ENCODE data around the gene DENND1C.
"Not testable (repeated sequence)": the region's sequence is repeated elsewhere in the genome, so short reads cannot be mapped to it uniquely, and the experiment has no call there.

The DENND1C gene

DNA sequence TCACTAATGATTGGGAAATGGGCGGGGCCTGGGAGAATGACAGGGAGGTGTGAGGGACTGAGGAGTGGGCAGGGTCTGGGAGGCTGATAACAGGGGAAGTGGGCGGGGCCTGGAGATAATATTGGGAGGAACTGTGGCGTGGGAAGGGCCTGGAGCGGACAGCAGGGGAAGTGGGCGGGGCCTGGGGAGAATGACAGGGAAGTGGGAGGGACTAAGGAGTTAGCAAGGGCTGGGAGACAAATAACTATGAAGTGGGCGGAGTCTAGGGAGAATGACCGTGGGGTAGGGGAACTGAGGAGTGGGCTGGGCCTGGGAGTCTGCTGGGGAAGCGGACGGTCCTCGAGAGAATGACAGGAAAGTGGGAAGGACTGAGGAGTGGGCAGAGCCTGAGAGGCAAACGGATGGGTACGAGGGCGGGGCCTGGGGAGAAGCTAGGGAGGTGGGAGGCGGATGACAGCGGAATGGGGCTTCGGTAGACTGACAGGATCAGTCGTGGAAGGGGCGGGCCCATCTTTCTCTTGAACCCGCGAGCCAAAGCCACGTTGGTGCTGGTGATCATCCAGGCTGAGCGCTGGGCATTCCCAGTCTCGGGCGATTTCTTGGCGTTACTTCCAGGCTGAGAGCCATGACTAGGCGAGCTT is 34.6 kb upstream of the DENND1C start:
- peak overlapping the region; percentile 60 for H3K4me3 ChIP-seq (ENCODE audit: control insufficient read depth, low read depth, low read length)
- DNase-seq (ENCODE audit: low read depth) = peak; percentile 82
- TF ChIP-seq, protein P1, sequence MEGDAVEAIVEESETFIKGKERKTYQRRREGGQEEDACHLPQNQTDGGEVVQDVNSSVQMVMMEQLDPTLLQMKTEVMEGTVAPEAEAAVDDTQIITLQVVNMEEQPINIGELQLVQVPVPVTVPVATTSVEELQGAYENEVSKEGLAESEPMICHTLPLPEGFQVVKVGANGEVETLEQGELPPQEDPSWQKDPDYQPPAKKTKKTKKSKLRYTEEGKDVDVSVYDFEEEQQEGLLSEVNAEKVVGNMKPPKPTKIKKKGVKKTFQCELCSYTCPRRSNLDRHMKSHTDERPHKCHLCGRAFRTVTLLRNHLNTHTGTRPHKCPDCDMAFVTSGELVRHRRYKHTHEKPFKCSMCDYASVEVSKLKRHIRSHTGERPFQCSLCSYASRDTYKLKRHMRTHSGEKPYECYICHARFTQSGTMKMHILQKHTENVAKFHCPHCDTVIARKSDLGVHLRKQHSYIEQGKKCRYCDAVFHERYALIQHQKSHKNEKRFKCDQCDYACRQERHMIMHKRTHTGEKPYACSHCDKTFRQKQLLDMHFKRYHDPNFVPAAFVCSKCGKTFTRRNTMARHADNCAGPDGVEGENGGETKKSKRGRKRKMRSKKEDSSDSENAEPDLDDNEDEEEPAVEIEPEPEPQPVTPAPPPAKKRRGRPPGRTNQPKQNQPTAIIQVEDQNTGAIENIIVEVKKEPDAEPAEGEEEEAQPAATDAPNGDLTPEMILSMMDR (conservative IDR thresholded peaks at IDR 0.05; ENCODE audit: control insufficient read depth, insufficient read depth, low read depth, low read length) = no peak

DNA sequence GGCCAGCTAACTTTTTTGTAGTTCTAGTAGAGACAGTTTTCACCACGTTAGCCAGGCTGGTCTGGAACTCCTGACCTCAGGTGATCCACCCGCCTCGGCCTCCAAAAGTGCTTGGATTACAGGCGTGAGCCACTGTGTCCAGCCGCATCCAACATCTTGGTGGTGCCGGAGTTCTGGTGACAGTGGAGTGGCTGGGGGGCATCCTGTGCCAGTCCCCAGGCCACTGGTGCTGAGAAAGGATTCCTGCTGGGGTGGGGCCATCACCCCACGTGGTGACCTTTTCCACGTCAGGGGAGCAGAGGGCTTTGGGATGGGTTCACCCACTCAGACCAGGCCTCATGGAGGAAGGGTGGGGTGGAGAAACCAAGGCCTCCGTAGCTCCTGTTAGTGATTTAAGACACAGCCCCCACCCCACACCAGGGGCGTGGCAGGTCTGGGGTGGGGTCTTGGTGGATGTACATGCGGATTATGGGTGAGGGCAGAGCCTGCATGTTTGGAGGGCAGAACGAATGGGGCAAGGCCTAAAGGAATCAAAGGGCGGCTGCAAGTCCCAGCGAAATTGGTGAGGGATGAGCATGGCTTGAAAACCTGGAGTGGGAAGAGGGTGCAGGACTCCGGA is 33.4 kb upstream of the DENND1C start:
- DNase-seq (ENCODE audit: low read depth) = no peak
- TF ChIP-seq, protein P1 (conservative IDR thresholded peaks at IDR 0.05; ENCODE audit: control insufficient read depth, insufficient read depth, low read depth, low read length) = no peak
- no peak overlapping the region for H3K4me3 ChIP-seq (ENCODE audit: control insufficient read depth, low read depth, low read length)

DNA sequence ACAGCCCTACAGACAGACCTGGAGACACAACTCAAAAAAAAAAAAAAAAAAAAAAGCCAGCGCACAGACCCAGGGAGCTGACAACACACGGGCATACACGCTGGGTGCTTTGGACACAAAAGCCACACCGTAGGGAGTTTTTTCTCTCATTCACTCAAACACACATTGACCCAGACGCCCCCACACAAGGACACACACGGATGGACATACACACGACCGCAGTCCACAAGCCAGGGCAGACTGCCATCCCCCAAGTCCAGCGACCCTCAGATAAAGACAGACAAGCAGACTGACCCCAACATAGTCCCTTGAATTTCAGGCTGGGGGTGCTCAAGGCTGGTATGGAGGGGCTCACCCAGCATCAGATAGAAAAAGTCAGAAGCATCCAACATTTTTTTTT is 32.5 kb upstream of the DENND1C start:
- no peak for DNase-seq (ENCODE audit: low read depth)
- H3K4me3 ChIP-seq (ENCODE audit: control insufficient read depth, low read depth, low read length) = no peak overlapping the region

DNA sequence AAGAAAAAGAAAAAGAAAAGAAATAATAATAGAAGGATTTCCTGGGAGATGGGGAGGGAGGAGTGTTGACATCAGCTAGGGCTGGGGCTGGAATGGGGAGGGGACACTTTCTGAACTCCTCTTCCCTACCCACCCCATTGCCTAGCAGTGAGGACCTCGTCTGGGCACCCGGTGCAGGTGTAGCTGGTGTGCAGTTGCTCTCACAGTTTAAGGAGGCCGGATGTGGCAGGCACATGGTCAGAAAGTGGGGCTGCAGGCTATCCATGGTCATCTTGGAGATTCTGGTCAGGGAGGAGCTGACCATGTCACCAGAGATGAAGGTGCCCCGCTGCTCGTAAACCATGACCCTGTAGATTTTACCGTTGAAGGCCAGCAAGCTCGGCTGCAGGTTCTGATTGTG is 29.0 kb upstream of the DENND1C start:
- DNase-seq (ENCODE audit: low read depth) = no peak
- no peak overlapping the region for H3K4me3 ChIP-seq (ENCODE audit: control insufficient read depth, low read depth, low read length)
- TF ChIP-seq, protein P1 (conservative IDR thresholded peaks at IDR 0.05; ENCODE audit: control insufficient read depth, insufficient read depth, low read depth, low read length) = no peak

More for the DNA sequence above, 32.5 kb upstream of the DENND1C start:
- TF ChIP-seq, protein P1 (conservative IDR thresholded peaks at IDR 0.05; ENCODE audit: control insufficient read depth, insufficient read depth, low read depth, low read length) = no peak

DNA sequence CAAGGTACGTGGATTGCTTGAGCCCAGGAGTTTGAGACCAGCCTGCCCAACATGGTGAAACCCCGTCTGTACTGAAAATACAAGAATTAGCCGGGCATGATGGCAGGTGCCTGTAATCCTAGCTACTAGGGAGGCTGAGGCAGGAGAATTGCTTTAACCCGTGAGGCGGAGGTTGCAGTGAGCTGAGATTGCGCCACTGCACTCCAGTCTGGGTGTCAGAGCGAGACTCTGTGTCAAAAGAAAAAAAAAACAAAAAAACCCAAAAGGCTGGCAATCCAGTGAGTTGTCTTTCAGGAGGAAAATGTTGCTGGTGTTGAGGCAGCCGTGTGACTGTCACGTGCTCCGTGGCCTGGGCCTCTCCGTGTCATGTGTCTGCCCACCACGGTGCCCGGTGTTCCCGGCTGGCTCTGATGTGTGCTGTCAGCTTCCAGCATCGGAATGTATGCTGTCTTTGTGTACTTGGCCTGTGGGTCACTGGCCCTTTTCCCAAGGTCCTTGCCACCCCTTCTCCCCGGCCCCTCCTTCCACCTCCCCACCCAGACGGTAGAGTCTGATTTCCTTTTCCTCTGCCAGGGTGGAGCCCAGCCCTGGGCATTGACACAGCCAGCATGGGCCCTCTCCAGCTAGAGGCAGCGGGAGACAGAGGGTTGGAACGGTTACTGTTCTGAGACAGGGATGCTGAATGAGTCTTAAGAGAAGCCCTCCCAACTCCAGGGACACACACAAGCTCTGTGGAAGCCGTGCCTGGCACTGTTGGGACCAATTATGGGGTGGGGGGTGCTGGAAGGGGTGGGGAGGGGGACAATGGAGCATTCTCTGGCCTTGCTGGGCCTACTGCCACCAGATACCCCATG is 27.8 kb upstream of the DENND1C start:
- TF ChIP-seq, protein P1 (conservative IDR thresholded peaks at IDR 0.05; ENCODE audit: control insufficient read depth, insufficient read depth, low read depth, low read length) = no peak
- H3K4me3 ChIP-seq (ENCODE audit: control insufficient read depth, low read depth, low read length) = no peak overlapping the region
- no peak for DNase-seq (ENCODE audit: low read depth)

DNA sequence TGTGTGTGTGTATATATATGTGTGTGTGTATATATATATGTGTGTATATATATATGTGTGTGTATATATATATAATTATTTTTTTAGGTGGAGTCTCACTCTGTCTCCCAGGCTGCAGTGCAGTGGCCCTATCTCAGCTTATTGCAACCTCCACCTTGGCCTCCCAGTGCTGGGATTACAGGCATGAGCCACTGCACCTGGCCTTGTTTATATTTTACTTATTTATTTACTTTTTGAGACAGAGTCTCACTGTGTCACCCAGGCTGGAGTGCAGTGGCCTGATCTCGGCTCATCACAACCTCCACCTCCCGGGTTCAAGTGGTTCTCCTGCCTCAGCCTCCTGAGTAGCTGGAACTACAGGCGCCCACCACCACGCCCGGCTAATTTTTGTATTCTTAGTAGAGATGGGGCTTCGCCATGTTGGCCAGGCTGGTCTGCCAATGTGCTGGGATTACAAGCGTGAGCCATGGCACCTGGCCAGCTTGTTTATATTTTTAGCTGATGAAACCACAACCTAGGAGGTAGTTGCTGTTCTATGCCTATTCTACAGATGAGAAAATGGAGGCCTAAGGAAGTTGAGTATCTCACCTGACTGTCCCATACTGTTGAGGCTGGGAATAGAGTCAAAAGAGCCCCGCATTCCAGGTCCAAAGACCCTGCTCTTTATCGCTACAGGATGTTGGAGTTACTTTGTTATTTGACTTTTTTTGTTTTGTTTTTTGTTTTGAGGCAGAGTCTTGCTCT is 26.6 kb upstream of the DENND1C start:
- not testable (repeated sequence) for H3K4me3 ChIP-seq (ENCODE audit: control insufficient read depth, low read depth, low read length); DNase-seq (ENCODE audit: low read depth)
